ENCODE measurements around the gene LGALS9B. TPM values are rescaled to one million over a fixed set of nuclear protein-coding genes. Genes with fewer than 3 reads are reported as not detected.
"Not testable (repeated sequence)": the region's sequence is repeated elsewhere in the genome, so short reads cannot be mapped to it uniquely, and the experiment has no call there.

The LGALS9B gene
- total and polyA plus RNA-seq, 2 of the 4 experiments (the other 2 are of a cell fraction), result not detected

DNA sequence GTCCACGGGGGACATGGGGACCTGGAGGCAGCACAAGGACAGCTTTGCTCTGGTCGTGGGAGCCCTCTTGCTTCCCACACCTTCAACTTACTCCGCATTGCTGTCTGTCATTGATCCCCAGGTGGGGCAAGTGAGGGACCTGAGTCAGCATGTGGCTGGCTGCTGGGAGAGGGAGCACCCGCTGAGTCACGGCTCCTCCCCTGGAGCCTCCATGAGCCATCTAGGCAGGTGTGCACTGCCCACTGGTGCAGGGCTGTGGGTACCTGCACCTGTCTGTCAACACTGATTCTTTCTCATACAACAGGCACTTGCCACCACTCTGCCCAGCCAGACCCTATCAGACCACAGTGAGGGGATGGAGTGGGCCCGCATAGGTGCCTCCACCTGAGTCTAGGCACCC lies 24.8 kb upstream of the LGALS9B start:
- H3K23ac ChIP-seq (ENCODE audit: low read depth, low read length); H4K5ac ChIP-seq (ENCODE audit: low read depth, low read length); CTCF ChIA-PET; BruUV-seq (replicated peaks); H3K27me3 ChIP-seq (ENCODE audit: control insufficient read depth, insufficient read depth, low read length); H2BK15ac ChIP-seq (ENCODE audit: low read depth, low read length); H4K91ac ChIP-seq (ENCODE audit: insufficient read depth, low read depth, low read length); DNase-seq; H4K8ac ChIP-seq (ENCODE audit: low read depth in 2 of 2, low read length in 2 of 2); H2AFZ ChIP-seq (replicated peaks; ENCODE audit: low read length, poor library complexity); POLR2A ChIA-PET (ENCODE audit: unreplicated experiment); H3K79me1 ChIP-seq (ENCODE audit: low read depth in 1 of 2, low read length in 2 of 2); H3K9me1 ChIP-seq (ENCODE audit: insufficient read depth, low read length); H2BK20ac ChIP-seq (ENCODE audit: low read depth, low read length); H3K4me3 ChIP-seq (ENCODE audit: insufficient read depth, low read depth, low read length); H3K4me2 ChIP-seq (ENCODE audit: low read depth, low read length); in situ Hi-C loops (cut with MboI; ENCODE audit: low sequenced_read_pairs); ATAC-seq (ENCODE audit: low read depth); H3K9ac ChIP-seq (ENCODE audit: low read depth, low read length); intact Hi-C loops (cut with micrococcal nuclease); H3K36me3 ChIP-seq (ENCODE audit: control insufficient read depth, insufficient read depth, low read length); H3K56ac ChIP-seq (ENCODE audit: extremely low read depth, insufficient read depth, low read length); H3K9me3 ChIP-seq (ENCODE audit: control insufficient read depth, insufficient read depth, low read length); H3K18ac ChIP-seq (ENCODE audit: low read depth, low read length); H4K20me1 ChIP-seq (ENCODE audit: insufficient read depth, low read length); H3K4me1 ChIP-seq (ENCODE audit: control insufficient read depth, insufficient read depth, low read length); H2AK5ac ChIP-seq (ENCODE audit: low read depth, low read length); H2AK9ac ChIP-seq (replicated peaks; ENCODE audit: low read depth, low read length, poor library complexity); H2BK5ac ChIP-seq (ENCODE audit: low read depth, low read length, poor library complexity, severe bottlenecking); H3K27ac ChIP-seq (ENCODE audit: insufficient read depth, low read length); H3K14ac ChIP-seq (replicated peaks; ENCODE audit: low read depth, low read length); H2BK120ac ChIP-seq (ENCODE audit: low read depth, low read length); dilution Hi-C loops (cut with HindIII; ENCODE audit: low sequenced_read_pairs, unreplicated experiment); H3K4ac ChIP-seq (ENCODE audit: low read depth, low read length): not testable (repeated sequence)
- WGBS, 2 experiments (ENCODE audit: extremely low coverage in 2 of 2, insufficient read length in 1 of 2), result no CpG with 5 or more reads among the region's 6 CpGs

All from IMR-90 (cell line).